CD14-positive monocyte (primary cell): ENCODE data around the gene TMEM200B. TPM values are rescaled to one million over a fixed set of nuclear protein-coding genes. Genes with fewer than 3 reads are reported as not detected.

Source experiments
- DNase-seq, 3 donors: peaks; one replicate each; pipeline ENCODE4 v3.0.0-alpha.2; 2011 to 2022
- H2AFZ ChIP-seq: 2 replicates; pipeline ENCODE4 v1.6.0; 2012; ENCODE audit warnings: mild to moderate bottlenecking, low read depth, low read length, inconsistent platforms; ENCODE audit not compliant: insufficient read depth, poor library complexity, severe bottlenecking
- H3K27ac ChIP-seq, 2 donors: 1 replicate in 1 of 2; 2 replicates in 1 of 2; pipeline ENCODE4 v1.5.1; 2012 to 2013; ENCODE audit warnings: low read length in 2 of 2, control low read depth in 1 of 2, inconsistent platforms in 1 of 2, low read depth in 1 of 2, mild to moderate bottlenecking in 1 of 2
- H3K27me3 ChIP-seq, 2 donors: one replicate each; pipeline versions ENCODE4 v1.6.0 to v1.6.1; 2011 to 2013; ENCODE audit warnings: low read length in 2 of 2; ENCODE audit not compliant: control insufficient read depth in 2 of 2, insufficient read depth in 2 of 2
- H3K36me3 ChIP-seq, 2 donors: replicated peaks in 1 of 2; 1 replicate in 1 of 2; 2 replicates in 1 of 2; pipeline versions ENCODE4 v1.5.1 to v1.6.1; 2012 to 2013; ENCODE audit warnings: low read length in 2 of 2, control low read depth in 1 of 2, inconsistent platforms in 1 of 2, mild to moderate bottlenecking in 1 of 2; ENCODE audit not compliant: insufficient read depth in 2 of 2, control insufficient read depth in 1 of 2
- H3K4me1 ChIP-seq, 2 donors: 1 replicate in 1 of 2; 2 replicates in 1 of 2; pipeline versions ENCODE4 v1.5.1 to v1.6.1; 2012 to 2013; ENCODE audit warnings: low read length in 2 of 2, control low read depth in 1 of 2, inconsistent platforms in 1 of 2, mild to moderate bottlenecking in 1 of 2, moderate library complexity in 1 of 2; ENCODE audit not compliant: insufficient read depth in 2 of 2, control insufficient read depth in 1 of 2
- H3K4me2 ChIP-seq: replicated peaks from 2 replicates; pipeline ENCODE3; 2012; ENCODE audit warnings: low read length, moderate library complexity, mild to moderate bottlenecking; ENCODE audit not compliant: poor library complexity, severe bottlenecking; ENCODE audit errors: extremely low read depth
- H3K4me3 ChIP-seq, 3 experiments: fragments of 200-600 bp in 1 of 3; sonication (generic) in 1 of 3; replicated peaks in 1 of 3; 1 replicate in 2 of 3; 2 replicates in 1 of 3; pipeline ENCODE4 v1.5.1; 2011 to 2013; ENCODE audit warnings: low read length in 3 of 3, mild to moderate bottlenecking in 3 of 3, control low read depth in 2 of 3, low read depth in 2 of 3, inconsistent platforms in 1 of 3, moderate library complexity in 1 of 3
- H3K79me2 ChIP-seq: 2 replicates; pipeline ENCODE4 v1.6.0; 2012; ENCODE audit warnings: mild to moderate bottlenecking, control low read depth, inconsistent platforms, low read length, moderate library complexity; ENCODE audit not compliant: insufficient read depth
- H3K9ac ChIP-seq: 2 replicates; pipeline ENCODE4 v1.6.0; 2017; ENCODE audit warnings: low read length, mild to moderate bottlenecking; ENCODE audit not compliant: insufficient read depth, poor library complexity, severe bottlenecking
- H3K9me3 ChIP-seq, 2 donors: replicated peaks in 1 of 2; 1 replicate in 1 of 2; 2 replicates in 1 of 2; pipeline versions ENCODE4 v1.5.1 to v1.6.1; 2012 to 2013; ENCODE audit warnings: low read length in 2 of 2, control low read depth in 1 of 2; ENCODE audit not compliant: control insufficient read depth in 1 of 2, insufficient read depth in 1 of 2
- H4K20me1 ChIP-seq: 2 replicates; pipeline ENCODE4 v1.6.0; 2012; ENCODE audit warnings: mild to moderate bottlenecking, low read length, control low read depth, moderate library complexity; ENCODE audit not compliant: insufficient read depth
- H3K27ac Mint-ChIP-seq, 7 donors: one replicate each; pipeline ENCODE4 v1.8.0; 2020; ENCODE audit warnings: mild to moderate bottlenecking in 7 of 7, mixed read lengths in 7 of 7, moderate library complexity in 6 of 7, inconsistent platforms in 2 of 7
- H3K27me3 Mint-ChIP-seq, 3 donors: one replicate each; pipeline ENCODE4 v1.8.0; 2021 to 2022; ENCODE audit warnings: low read depth in 3 of 3, mild to moderate bottlenecking in 3 of 3, mixed read lengths in 3 of 3, moderate library complexity in 3 of 3, inconsistent platforms in 1 of 3
- H3K36me3 Mint-ChIP-seq, 2 donors: one replicate each; pipeline ENCODE4 v1.8.0; 2020; ENCODE audit warnings: mixed read lengths in 2 of 2, inconsistent platforms in 1 of 2, mild to moderate bottlenecking in 1 of 2
- H3K4me1 Mint-ChIP-seq: one replicate; pipeline ENCODE4 v1.8.0; 2020; ENCODE audit warnings: mild to moderate bottlenecking, mixed read lengths
- H3K4me3 Mint-ChIP-seq, 2 donors: one replicate each; pipeline ENCODE4 v1.8.0; 2020; ENCODE audit warnings: mild to moderate bottlenecking in 2 of 2, mixed read lengths in 2 of 2, moderate library complexity in 1 of 2
- H3K9me3 Mint-ChIP-seq, 7 donors: one replicate each; pipeline ENCODE4 v1.8.0; 2020 to 2022; ENCODE audit warnings: mixed read lengths in 7 of 7, mild to moderate bottlenecking in 6 of 7, moderate library complexity in 6 of 7, inconsistent platforms in 2 of 7
- CTCF ChIP-seq: fragments of 200-600 bp; IDR thresholded peaks from one replicate; pipeline ENCODE4 v1.8.0; 2022; ENCODE audit warnings: antibody characterized with exemption, mild to moderate bottlenecking
- WGBS: methylation state at CpG from one replicate; pipeline ENCODE4 v1.1.5; 2013; ENCODE audit warnings: missing lambda C conversion rate; ENCODE audit not compliant: insufficient coverage; 5-methylcytosine and 5-hydroxymethylcytosine counted together
- intact Hi-C, 2 donors: fragments of 100-400 bp; cut with micrococcal nuclease; formaldehyde crosslinking; loops; one replicate each; pipeline versions ENCODE4 v1.15.0 to v1.15.1; 2023
- polyA plus RNA-seq, 3 donors: library from polyadenylated mRNA; depleted of rRNA in 1 of 3; unstranded in 2 of 3; stranded (reverse) in 1 of 3; fragments of 300-500 nt in 2 of 3; fragments of >200 nt in 1 of 3; fragmentation: Illumina TruSeq in 2 of 3; gene quantifications; 1 replicate in 2 of 3; 2 replicates in 1 of 3; pipeline ENCODE4 v1.2.3, GENCODE V29; 2012 to 2021

TMEM200B gene
- polyA plus RNA-seq, 3 donors, result not detected

GRCh38 chr1:29083317-29084195, 40.1 kb downstream of the TMEM200B start:
- no peaks in the 10 kb centered on the region for H3K27me3 ChIP-seq
- no peak overlapping the region for H3K4me2 ChIP-seq
- no peak for DNase-seq
- H3K27ac Mint-ChIP-seq, result no peak overlapping the region
- H3K4me1 ChIP-seq, result no peaks in the 10 kb centered on the region
- H2AFZ ChIP-seq, result no peak overlapping the region
- no peaks in the 10 kb centered on the region for H3K4me1 Mint-ChIP-seq
- H3K36me3 ChIP-seq, result peaks cover 3 to 35% of the 10 kb centered on the region in 2 donors
- no peaks in the 10 kb centered on the region for H3K9me3 ChIP-seq
- no peaks in the 10 kb centered on the region for H3K27me3 Mint-ChIP-seq
- H3K9me3 Mint-ChIP-seq, result no peaks in the 10 kb centered on the region
- no peak for TF ChIP-seq CTCF
- H3K27ac ChIP-seq, result no peak overlapping the region
- H4K20me1 ChIP-seq, result no peaks in the 10 kb centered on the region
- H3K79me2 ChIP-seq, result no peaks in the 10 kb centered on the region
- no peak overlapping the region for H3K4me3 ChIP-seq
- peaks cover 18 to 42% of the 10 kb centered on the region in 2 donors for H3K36me3 Mint-ChIP-seq
- H3K9ac ChIP-seq, result no peak overlapping the region
- 100% methylated on average over 1 of the region's 3 CpGs for WGBS
- H3K4me3 Mint-ChIP-seq, result no peak overlapping the region
- intact Hi-C loops, result no loop called here

- no peaks in the 10 kb centered on the region for H3K27me3 ChIP-seq
- no peaks in the 10 kb centered on the region for H4K20me1 ChIP-seq
- no peak overlapping the region for H3K4me3 ChIP-seq
- no peaks in the 10 kb centered on the region for H3K4me1 ChIP-seq
- DNase-seq, result no peak
- H3K27ac ChIP-seq, result no peak overlapping the region
- no peak overlapping the region for H3K9ac ChIP-seq
- no peaks in the 10 kb centered on the region for H3K27me3 Mint-ChIP-seq
- TF ChIP-seq CTCF, result no peak
- no peaks in the 10 kb centered on the region for H3K4me1 Mint-ChIP-seq
- no peak overlapping the region for H3K4me2 ChIP-seq
- H3K4me3 Mint-ChIP-seq, result no peak overlapping the region
- WGBS, result no CpG with 5 or more reads among the region's 3 CpGs
- intact Hi-C loops, result no loop called here
- no peaks in the 10 kb centered on the region for H3K79me2 ChIP-seq
- no peak overlapping the region for H3K27ac Mint-ChIP-seq
- peaks cover 8 to 38% of the 10 kb centered on the region in 2 donors for H3K36me3 ChIP-seq
- no peaks in the 10 kb centered on the region for H3K9me3 Mint-ChIP-seq
- peaks cover 20 to 36% of the 10 kb centered on the region in 2 donors for H3K36me3 Mint-ChIP-seq
- H3K9me3 ChIP-seq, result no peaks in the 10 kb centered on the region
- no peak overlapping the region for H2AFZ ChIP-seq
These were observed 41.2 kb downstream of the TMEM200B start for GRCh38 chr1:29082519-29082918.
